NCI-H226 (cell line): ENCODE measurements around the gene CLEC20A.
A peak's percentile ranks its signal among the peaks of the same experiment; 100 is the strongest.
"Not testable (repeated sequence)": the region's sequence is repeated elsewhere in the genome, so short reads cannot be mapped to it uniquely, and the experiment has no call there.

Experiments used
- DNase-seq: peaks from one replicate; pipeline ENCODE4 v3.0.0-alpha.2; 2015

Gene CLEC20A

DNA sequence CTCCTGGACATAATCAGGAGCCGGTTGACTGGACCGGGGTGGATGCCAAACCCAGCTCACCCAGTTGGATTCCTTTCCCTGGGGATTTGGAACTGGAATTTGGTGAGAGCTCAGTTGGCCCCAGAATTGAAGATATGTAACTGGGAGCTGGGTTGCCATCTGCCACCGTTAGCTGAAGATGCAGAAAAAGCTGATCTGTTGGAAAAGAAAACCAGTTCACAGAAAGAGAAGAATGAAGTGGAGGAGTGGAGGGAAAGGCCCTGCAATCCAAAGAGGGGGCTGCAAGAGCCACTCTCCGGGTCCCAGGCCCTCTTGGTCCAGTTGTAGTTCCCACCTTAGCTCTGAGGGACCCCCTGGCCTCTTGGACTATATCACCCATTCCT lies 32.2 kb upstream of the CLEC20A start:
- no peak for DNase-seq

DNA sequence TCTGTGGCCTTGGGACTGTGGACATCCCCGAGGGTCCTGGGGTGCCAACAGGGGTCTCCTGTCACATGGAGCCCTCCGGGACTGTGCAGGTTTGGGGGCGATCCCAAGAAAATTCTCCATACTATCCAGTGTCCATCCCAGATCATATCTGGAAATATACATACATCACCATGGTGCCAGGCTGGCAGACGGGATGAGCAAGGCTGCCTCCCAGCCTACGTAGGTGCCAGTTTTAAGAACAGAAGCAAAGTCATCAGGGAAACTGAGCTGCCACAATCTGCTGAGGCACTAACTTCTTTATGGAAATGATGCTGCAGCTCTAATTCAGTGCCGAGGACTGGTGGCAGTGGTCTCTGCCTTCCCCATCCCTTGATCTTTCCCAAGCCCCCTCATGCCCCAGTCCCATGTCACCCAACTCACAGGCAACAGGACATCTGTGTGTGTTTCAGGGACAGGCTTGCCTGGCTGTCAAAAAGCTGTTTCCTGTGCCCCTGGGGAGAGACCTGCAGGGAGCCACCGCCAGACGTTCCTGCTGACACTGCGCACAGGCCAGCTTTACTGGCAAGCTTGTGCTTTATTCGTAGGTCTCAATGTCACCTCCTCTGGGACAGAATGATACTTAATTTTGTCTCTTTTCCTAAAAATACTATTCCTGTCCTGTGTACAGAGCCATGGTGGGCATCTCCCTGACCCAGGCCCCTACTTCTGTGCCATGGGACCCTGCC lies 31.6 kb upstream of the CLEC20A start:
- DNase-seq = no peak

DNA sequence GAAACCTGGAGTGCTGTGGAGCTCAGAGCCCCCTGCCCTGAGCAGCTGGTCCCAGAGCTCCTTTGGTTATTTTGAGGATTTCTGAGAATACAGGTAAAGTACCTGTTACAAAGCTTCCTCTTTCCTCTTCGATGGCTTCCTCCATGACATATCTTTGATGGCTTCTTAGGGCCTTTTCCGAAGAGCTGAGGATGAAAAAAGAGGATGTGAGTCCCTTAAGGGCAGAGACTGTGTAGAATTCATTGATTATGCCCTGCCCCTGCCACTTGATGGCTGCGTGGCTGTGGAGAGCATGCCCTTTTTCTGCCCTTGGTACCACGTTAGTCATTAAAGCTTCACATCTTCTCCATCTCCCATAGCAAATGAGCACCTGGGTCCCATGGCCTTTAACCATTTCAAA lies 30.4 kb upstream of the CLEC20A start:
- DNase-seq = no peak

DNA sequence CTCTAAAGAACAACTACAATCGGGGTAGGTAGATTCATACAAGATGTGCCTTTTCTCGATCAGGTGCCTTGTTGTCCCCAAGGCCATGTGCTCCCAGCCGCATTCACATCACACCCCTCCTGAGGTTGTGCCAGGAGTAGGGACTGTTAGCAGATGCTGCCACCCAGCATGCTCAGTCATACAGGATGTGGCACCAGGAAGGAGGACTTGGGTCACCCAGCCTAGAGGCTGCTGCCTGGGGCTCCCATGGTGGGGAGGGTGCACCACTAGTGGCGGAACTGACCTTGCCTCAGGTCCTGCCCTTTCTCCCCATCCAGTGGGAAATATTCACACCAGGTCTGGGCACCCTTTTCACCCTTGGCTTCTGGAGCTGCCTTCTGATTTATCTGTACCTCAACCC lies 24.5 kb upstream of the CLEC20A start:
- no peak for DNase-seq

DNA sequence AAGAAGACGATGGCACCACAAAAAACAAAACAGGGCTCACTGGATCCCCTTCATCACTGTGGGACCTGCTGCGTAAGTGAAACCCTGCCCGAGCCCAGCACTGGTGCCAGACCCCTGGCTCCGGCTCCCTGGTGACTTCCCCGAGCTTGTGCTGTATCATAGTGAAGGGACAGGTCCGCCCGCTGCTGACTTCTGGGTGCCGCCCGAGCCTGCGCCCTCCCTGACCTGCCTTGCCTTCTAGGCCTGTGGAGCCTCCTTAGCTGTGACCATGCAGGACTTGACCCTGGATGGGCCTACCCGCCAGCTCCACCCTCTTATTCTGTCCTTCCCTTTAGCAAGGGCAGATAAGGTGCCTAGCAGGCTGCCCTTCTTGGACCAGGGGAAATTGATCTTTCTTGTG lies 24.0 kb upstream of the CLEC20A start:
- no peak for DNase-seq

DNA sequence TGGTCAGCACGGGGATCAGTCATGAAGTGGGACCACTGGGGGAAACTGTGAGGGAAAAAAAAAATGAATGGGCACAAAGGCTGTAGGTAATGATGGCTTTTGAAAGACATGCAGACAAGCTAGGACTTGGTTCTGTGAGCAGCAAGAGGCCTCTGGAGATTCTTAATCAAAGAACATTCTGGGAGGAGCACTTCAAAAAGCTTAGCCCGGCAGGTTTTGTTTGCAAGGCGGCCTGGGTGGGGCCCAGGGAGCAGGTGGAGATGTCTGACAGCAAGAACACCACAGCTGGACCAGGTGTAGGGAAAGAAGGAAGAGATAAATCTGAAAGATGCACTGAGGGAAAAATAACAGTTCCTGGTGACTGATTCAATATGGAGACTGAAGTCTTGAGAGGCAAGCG lies 22.1 kb upstream of the CLEC20A start:
- no peak for DNase-seq

DNA sequence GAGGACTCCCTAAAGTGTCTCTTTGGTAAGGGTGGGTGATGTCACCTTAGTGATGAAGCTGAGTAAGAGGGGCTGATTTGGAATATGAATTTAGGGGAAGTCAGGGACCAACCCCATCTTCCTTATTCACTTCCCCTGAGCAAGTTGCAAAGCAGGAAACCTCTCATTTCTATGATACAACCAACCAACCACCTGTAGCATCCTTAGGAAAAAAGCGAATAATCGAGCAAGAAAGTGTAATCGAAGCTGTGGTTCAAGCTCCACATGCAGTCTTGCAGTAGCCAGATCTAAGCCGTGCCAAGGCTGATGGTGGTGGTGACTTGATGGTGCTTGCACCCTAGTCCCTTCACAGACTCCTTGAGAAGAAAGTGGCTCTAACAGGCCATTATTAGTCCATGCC lies 19.3 kb upstream of the CLEC20A start:
- DNase-seq = no peak

DNA sequence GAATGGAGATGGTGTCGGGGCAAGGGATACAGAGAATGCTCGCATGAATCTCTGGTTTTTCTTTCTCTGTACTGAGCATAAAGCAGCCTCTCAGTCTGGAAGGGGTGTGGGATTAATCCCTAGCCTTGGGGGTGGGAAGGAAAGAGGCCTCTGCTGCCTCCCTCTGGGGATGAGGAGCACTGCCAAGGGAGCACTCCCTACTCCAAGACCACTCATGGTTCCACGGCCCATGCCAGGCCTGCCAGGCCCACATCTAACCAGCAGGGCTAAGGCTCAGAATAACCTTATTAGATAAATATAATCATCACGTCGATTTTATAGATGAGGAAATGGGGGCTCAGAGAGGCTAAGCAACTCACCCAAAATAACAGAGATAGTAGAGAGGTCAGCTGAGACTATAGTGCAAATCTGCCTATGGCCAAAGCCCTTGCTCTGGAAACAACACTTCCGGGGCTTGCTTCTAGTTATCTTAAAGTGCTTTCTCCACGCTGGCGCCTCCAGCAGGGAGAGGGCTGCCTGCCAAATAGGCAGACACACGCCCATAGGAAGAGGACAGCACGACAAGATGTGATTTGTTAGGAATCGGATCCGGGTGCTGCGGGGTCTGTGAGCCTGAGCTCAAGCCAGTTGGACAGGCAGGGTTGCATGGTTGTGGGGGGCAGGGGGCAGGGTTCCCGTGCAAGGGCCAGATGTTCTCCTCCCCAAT lies 16.7 kb upstream of the CLEC20A start:
- no peak for DNase-seq

DNA sequence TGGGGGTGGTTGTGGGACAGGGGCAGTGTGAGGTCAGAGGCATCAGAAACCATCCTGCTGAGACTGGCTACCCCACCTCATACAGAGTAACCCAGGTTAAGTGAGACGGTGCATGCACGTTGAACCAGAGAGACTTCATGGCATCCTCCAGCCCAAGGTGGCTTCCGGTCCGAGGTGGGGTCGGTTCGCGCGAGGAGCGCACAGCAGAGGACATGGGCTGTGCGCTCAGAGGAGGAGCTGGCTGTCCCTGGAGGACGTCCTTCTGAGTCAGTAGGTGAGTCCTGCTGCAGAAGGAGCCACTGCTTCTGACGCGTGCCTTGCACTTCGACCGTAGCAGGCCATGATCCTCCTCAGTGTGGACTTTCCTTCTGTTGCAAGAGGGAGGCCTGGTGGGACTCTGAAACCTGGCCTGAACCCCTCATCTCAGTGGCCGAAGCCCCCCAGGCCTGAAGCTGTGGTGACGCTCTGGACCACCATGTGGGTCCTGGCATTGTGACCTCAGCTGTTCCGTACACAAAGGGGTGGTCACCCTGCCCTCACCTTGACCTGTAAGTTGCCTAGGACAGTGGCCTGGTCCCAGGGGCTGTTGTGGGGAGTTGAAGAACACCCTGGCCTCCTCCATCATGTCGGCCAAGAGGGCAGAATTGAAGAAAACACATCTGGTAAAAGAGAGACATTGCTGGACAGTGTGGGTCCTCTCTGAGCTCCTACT lies 16.0 kb upstream of the CLEC20A start, which contains the start of gene TEX35:
TEX35 (plus strand) TSS at position 544 of the 712 bp plus-strand sequence; CDS start at position 624, 80 bp downstream.
- DNase-seq = no peak

DNA sequence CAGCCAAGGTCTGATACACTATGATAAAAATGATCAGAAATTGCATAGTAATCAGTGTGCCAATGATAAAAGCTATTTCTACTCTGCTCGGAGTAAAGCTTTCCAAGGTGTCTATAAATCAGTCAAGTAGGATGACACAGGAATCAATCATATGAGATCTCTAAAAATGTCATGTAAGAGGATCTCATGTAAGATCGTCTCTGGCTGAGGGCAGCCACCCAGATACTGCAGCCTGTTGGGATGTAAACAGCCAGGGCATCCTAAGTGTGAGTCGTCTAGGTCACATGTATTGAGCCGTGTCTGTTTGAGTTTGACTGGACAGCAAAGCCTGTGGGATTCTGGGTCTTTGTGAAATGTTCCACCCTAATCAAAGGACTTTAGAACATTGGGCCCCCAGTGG lies 13.4 kb upstream of the CLEC20A start:
- DNase-seq = no peak

DNA sequence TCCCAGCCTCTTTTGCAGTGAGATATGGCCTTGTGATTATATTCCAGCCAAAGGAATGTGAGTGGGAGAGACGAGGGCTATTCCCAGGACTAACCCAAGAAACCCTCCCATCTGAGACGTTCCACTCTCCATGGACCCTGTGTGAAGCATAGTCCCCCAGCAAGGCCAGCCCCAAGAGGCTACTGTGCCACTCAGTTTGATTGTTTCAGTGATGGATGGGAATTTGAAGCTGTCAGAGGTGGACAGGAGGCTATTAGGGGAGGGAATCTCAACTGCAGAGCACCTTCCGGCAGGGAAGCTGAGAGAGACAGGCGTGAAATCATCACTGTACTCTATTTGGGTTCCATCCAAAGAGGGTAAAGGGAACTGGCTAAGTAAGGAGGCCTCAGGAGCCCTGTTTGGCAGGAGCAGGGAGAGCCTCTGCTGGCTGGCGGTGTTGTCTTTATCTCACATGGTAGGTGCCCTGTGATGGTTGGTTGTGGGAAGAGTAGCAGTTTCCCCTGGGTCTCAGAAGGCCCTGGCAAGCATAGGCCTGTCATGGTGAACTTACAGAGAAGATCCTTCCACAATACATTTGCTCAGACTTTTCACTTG lies 12.7 kb upstream of the CLEC20A start:
- DNase-seq = peak; percentile 34

DNA sequence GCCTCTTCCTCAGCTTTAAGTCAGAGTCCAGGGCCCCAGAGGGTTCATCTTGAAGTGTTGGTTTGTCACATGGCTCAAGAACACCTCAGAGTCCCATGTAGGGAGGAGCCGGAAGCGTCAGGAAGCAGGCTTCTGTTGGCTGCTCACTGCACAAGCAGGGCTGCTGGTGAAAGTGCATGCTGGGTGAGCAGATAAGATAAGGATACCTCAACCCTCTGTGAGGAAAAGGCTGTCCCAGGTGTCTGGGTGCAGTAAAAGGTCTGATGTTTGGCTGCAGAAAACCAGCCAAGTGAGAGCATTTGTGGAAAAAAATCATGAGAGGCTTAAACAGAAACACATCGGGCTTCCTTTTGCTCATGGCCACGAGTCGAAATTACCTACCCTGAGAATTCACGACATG lies 9.9 kb upstream of the CLEC20A start:
- peak; percentile 20 for DNase-seq

DNA sequence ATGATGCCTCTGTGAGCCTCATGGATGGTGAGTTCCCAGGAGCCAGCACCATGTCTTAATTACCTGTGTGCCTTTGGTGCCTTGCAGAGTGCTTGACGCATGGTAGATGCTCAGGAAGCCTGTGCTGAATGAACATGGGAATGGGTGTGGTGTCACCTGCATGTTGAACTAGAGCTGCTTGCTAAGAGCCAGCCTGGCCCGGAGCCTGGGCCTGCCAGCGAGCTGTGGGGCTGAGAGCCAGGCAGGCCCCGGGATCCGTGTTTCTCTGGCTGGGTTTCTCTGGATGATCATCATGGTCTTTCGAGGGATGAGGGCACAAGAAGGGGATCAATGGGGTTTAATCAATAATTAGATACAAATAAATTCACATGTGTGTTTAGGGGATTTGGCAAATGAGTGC lies 9.4 kb upstream of the CLEC20A start:
- no peak for DNase-seq

DNA sequence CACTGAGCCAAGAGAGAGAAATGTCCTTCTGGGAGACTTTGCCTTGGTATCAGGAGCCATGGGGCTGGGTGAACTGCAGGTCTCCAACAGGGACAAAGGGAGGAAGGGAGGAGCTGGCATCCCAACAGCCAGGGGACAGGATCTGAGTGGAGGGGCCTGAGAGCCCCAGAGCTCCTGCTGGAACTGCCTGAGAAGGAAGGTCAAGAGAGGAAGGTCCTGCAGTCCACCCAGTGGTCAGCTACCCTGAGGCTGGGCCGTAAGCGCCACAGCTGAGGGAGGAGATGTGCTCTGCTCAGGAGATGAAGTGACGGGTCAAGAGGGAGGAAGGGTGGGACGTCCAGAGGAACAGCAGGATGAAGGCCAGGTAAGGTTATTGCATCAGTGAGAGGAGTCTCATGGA lies 7.5 kb upstream of the CLEC20A start:
- DNase-seq = no peak

DNA sequence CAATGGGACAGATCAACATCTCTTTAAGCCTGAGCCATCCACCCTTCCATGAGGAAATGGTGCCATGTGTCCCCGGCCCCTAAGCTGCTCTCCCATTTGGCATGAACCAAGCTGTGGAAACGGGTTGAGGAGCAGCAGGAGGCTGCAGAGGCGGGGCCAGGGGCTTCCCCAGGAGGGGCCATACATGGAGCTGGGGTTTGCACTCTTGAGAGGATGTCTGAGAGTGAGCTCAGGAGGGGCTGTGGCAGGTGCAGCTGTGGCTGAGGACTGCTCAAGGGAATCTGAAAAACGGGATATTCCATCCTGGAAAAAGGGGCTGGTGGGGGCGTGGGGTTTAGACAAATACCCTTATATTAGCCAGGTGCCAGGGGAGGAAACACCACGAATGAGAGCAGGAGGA lies 7.1 kb upstream of the CLEC20A start:
- no peak for DNase-seq

DNA sequence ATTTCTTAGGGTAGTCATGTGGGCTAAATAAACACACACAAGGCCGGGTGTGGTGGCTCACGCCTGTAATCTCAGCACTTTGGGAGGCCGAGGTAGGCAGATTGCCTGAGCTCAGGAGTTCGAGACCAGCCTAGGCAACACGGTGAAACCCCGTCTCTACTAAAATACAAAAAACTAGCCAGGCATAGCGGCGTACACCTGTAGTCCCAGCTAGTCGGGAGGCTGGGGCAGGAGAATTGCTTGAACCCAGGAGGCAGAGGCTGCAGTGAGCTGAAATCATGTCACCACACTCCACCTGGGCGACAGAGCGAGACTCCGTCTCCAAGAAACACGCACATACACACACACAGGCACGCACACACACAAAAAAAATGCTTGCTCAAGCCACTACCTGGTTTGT lies 6.6 kb upstream of the CLEC20A start:
- not testable (repeated sequence) for DNase-seq

DNA sequence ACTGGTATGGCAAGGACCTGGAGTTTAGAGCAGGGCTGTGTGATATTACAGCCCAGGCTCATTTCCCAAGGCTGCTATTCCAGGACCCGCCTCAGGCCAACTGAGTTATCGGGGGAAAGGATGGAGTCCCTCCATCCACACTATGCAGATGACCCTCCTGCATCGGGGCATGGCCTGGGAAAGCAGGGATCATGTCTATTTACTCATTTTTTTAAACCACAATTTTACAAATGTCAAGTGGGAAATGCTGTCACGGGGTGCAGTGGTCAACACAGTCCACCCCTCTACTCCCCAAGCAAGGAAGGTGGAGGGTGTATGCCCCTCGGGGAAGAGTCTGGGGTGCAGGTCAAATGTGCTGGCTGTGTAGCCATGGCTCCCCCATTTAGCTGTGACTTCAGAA lies 6.1 kb upstream of the CLEC20A start:
- DNase-seq = no peak

DNA sequence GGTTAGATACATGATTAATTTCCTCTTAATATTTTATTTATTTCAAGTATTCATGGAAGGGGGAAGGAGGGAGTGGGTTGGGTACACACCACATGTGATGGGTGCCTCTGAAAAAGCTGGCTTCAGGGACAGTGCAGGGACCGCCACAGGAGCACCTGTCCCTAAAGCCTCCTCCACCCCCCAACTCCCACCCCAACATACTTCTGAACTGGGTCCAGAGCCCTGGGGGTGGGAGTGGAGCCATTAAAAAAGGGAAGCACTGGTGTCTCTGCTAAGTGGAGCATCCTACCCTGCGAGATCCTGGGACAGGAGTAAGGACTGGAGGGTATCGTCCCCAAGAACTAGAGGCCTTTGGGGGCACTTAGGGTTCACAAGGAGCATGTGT lies 5.6 kb upstream of the CLEC20A start:
- no peak for DNase-seq

DNA sequence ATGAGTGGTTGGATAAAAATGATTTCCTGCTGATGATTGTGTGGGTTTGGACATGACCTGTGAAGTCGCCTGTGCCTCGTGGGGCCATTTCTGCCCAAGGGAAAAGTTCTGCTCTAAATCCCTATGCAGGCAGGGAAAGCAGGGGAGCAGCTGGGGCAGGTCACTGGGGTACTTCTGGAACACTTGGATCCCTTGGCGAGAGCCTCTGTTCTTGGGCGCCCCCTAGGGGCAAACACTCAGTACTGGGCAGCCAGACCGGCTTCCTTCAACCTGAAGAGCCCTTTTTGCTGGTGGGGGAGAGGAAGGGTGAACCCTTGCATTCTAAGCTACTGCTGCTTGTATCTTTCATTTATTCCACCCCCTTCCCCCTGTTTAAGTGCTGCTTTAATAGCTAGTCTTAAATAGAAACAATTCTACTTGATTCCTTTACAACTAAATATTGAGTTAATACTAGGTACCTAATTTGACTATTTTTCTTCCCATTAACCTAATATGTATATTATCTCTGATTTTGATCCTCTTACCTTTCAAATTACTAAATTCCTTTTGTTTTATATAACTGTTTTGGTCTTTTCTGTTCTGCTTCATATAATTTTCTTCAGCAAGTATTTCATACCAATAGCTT lies 5.1 kb upstream of the CLEC20A start:
- peak; percentile 26 for DNase-seq

DNA sequence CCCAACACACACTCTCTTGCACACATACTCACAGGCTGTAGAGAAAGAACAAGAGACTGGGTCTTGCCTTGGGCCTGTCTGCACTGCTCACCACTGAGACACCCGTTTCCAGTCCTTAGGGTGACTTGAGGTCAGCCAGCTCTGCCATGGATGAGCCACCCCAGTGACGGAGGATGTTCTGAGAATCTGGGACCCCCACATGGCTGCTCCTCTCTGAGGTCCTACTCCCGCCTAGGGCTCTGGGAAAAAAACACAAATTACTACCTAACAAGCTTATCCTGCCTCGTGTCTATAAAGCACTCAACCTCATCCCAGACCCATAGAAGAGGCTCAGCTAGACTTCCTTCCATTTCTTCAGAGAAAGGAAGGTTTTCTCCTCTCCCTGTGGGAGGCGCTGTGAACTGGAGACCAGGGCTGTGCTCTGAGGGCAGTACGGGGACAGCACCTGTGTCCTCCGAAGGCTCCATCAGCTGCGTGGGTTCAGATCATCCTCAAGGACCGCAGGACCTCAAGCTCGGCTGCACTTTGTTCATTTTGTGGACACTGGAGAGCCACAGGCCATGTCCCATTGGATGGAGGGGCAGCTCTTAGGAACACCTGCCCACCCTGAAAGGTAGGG lies 4.3 kb upstream of the CLEC20A start:
- no peak for DNase-seq

DNA sequence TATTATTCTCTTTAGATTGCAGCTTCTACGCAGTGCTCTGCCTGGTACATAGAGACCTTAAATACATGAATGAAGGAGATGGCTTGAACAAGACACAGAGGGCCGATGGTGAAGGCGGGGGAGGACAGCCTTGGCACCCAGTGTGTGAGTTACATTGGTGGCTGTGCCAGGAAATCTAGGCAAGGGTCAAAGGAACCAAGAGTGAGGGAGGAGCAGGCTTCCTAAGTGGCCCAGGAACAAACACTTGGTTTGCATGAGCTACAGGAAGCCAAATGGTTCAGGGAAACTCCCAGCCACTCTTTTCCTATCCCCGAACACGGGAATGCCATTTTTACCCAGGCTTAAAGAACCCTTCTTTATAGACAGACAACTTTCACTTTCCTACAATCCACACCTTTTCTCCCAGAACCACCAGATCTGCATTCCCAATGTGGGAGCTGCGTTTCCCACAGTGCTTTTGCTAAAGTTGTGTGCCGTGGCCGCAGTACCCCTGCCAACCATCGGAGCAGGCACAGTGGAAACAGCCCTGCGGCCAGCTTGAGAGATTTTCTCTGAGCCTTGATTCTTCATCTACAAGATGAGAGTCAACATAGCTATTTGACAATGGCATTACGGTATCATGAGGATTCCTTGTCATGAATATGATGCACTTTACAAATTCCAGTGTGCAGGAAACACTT lies 3.5 kb upstream of the CLEC20A start:
- no peak for DNase-seq
